GM19351 (cell line): ENCODE results near the gene PRAC2.

Experiments used
- ATAC-seq: cut with Tn5 transposase; IDR thresholded peaks from one replicate; pipeline ENCODE4 v1.9.1; 2021; ENCODE audit warnings: mild to moderate bottlenecking, moderate library complexity; ENCODE audit not compliant: unreplicated experiment

PRAC2 gene

DNA sequence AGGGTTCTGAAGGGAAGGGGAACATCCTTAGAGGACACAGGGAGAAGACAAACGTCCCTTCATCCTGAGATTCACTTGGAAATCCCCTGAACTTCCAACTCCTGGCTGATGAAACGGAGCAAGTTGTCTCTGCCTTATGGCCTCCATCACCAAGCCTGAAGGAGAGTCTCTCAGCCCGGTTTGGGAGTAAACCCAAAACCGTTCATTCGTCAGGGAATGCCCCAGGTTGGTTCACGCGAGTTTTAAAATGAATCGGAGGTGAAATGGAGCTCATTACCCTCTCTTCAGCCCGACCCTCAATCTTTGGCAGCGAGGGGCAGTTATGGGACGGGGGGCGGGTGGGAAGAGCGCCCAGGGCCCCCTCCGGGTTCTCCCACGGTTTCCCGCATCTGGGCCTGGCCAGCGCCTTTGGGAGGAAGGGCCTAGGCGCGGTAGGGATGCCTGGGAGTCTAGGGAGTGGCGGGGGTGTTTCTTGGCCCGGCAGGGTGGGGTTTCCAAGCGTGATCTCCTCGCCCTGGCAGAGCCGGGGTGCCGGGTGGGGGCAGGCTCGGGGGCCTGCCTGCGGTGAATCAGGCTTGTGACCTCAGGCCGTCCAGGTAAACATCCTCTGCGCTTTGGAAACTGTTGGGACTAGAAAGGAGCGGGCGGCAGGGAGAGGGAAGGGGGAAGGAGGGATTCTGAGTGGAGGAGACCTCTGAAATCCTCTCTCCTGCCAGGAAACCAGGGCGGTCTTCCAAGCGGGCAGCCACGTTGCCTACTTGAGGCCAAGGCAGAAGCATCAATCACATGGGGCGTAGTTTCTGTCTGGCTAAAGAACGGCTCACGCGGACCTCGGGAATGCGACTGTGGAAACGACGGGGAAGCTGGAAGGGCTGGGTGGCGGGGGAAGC lies 29.7 kb downstream of the PRAC2 start:
- ATAC-seq, result no peak

DNA sequence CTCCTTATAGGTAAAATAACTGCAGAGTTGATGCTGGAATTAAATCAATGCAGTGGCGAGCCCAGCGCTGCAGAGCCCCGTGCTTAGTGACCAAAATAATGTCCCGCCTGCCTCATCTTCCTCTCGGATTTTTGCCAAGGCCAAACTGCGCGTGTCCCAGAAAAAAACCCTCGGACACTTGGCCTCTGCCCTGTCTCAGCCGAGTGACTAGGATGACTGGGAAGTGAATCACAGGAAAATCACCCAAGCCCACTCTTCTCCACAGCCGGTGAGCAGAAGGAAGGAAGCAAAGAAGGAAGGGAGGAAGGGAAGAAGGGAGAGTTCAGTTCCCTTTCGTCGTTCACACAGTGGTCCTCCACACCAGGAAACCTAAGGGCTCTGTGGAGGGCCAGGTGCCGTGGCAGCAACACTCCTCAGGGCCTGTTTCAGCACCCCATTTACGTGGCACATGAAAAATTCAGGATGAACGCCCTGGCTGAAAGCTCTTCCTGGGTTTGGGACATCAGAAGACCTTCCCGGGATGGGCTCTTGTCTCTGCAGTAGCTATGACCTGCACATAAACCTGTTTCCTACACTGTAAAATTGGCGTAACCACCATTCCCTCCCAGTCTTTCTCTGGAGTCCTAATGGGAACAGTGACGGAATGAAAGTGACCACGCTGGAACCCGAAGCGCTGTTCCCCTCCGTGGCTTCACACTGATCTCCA lies 31.0 kb downstream of the PRAC2 start:
- ATAC-seq, result no peak

DNA sequence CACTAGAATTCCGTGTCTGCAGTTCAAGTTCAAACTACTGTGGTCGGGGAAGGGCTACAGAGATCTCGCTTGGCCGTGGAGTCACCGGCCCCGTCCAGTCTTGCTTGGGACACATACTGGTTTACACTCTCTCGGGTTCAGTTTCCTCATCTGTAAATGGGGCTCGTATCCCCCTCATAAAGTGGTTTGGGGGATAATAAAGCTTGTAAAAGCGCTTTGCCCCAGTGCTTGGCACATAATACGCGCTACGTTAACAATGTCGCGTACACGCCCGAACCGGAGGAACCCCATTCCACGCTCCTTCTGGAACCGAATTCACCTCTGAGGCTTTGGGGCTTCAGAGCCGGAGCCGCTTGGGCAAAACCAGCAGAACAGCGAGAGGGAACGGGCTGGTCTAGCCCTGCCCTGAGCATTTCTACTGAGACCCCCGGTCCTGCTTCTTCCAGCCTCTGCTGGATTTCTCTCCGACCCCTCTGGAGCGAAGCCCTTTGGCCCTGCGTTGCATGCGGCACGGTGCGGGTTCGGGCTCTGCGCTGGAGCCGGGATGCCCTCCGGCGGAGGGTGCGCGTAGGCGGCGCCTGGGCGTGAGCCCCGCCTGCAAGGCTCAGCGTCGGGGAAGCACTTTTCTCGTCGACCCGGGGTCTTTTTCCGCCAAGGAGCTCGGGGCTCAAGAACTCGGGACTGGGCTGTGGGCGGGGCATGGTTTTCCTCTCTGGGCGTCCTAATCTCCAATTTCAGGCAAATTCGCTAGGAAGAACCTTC lies 31.7 kb downstream of the PRAC2 start:
- no peak for ATAC-seq

DNA sequence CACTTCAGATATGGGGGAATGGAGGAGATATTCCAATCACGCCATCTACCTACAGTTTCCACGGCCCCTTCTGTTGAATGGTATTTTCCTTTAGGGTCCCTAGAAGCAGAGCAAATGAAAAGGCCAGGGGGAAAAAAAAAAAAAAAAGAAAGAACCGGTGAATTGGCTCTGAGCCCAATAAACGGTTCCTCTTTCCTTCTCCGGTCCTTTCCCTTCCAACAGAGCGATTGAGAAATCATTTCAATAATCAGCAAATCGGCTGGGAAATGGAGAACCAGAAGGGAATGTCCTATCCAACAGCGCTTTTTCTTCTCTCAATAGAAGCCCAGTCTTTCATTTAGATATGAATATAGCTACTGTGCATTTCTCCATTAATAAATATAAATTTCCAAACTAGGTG lies 32.4 kb downstream of the PRAC2 start:
- ATAC-seq, result no peak

DNA sequence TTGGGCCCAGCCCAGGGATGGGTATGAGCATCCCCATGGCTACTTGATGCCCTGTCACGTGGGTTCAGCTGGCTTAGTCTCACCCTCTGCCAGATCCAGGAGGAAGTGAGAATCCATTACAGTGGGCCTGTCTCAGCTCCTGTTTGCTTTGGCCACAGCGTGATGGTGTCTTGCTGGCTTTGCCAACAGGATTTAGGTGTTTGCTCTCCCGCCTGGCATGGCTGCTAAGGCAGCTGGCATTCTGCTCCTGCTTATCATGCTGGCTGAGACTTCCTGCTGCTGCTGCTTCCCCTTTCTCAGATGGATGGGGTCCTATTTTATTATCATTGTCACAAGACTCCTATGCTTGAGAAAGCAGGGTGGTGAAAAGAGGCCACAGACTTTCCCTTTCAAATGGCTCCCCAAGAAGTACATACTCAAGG lies 33.9 kb downstream of the PRAC2 start:
- ATAC-seq, result no peak

- ATAC-seq, result no peak
Measured at GRCh38 chr17:48757524-48757961, 34.6 kb downstream of the PRAC2 start.

GRCh38 chr17:48759288-48759687 lies 36.3 kb downstream of the PRAC2 start:
- no peak for ATAC-seq

GRCh38 chr17:48760411-48760810 lies 37.4 kb downstream of the PRAC2 start:
- ATAC-seq, result no peak

- no peak for ATAC-seq
Measured at GRCh38 chr17:48761114-48761513, 38.1 kb downstream of the PRAC2 start.

DNA sequence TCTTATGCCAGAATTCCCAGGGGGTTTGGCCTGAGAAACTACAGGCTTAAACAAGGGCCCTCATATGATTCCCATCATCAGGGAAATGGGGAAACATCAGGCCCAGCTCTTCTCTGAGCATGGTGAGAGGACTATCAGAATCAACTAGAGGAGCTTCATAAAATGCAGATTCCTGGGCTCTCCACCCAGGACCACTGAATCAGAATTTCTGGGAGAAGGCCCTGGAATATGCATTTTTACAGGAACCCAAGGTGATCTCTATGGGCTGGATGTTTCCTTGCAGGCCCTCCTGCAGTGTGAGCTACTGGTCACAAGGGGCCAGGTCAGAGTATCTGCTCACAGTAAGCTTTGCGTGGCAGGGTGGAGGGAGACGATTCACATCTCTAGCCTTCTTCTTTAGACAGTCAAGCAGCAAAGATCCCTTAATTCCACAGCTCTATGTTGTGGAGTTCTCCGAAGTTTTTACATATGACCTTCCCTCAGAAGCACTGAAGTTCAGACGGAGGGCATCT lies 44.3 kb downstream of the PRAC2 start:
- no peak for ATAC-seq

DNA sequence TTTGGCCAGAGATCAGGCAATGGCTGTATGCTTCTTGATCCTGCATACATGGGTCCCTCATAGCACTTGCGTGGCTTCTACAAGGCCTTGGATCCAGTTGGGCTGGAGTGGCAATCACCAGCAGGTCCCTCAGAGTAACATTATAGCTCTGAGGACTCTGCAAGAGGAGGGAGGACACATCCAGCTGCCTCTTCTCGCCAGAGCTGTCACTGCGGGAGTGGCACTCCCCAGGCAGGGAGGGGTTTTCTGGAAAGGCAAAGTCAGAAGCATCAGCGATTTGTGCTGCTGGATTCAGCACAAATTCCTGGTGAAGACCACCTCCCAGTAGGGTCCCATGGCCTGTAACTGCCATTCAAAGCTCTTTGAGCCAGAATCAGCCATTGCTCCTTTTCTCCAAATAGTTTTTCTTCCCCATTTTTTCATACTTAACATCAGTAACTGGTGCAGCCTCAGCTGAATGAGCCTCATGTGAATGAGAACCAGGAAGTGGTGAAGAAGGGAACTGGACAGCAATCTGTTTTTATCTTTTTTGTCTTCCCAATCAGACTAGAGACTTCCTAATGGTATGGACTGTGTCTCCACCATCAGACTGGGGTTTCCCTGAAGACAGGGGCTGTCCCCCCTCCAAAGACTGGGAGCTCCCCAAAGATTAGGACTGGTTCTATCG lies 46.2 kb downstream of the PRAC2 start:
- no peak for ATAC-seq

- no peak for ATAC-seq
Measured at GRCh38 chr17:48770954-48771353, 48.0 kb downstream of the PRAC2 start.

GRCh38 chr17:48773245-48773644 lies 50.3 kb downstream of the PRAC2 start:
- no peak for ATAC-seq
